AG09309 (cell line): ENCODE data around the gene MGAT5B.
"Not testable (repeated sequence)": the region's sequence is repeated elsewhere in the genome, so short reads cannot be mapped to it uniquely, and the experiment has no call there.

Experiments
- DNase-seq: peaks from one replicate; pipeline ENCODE4 v3.0.0-alpha.2; 2010; ENCODE audit warnings: low read depth
- H3K4me3 ChIP-seq: 2 replicates; pipeline ENCODE4 v1.5.1; 2011; ENCODE audit warnings: mild to moderate bottlenecking, low read depth, low read length, moderate library complexity; ENCODE audit not compliant: control insufficient read depth
- CTCF ChIP-seq: IDR thresholded peaks from 2 replicates; pipeline ENCODE4 v1.5.1; 2011; ENCODE audit warnings: mild to moderate bottlenecking, low read depth, low read length, inconsistent platforms; ENCODE audit not compliant: insufficient read depth, control insufficient read depth; ENCODE audit errors: missing control alignments

MGAT5B gene

GRCh38 chr17:76840884-76841775, 27.1 kb upstream of the MGAT5B start:
- no peak for TF ChIP-seq CTCF
- no peak for DNase-seq
- H3K4me3 ChIP-seq, result no peak overlapping the region

- DNase-seq, result no peak
- TF ChIP-seq CTCF, result no peak
- H3K4me3 ChIP-seq, result no peak overlapping the region
Measured at GRCh38 chr17:76841776-76842405, 26.3 kb upstream of the MGAT5B start.

- H3K4me3 ChIP-seq, DNase-seq: not testable (repeated sequence)
Measured at GRCh38 chr17:76843068-76843467, 25.1 kb upstream of the MGAT5B start.

GRCh38 chr17:76843703-76844484, 24.3 kb upstream of the MGAT5B start:
- no peak overlapping the region for H3K4me3 ChIP-seq
- no peak for TF ChIP-seq CTCF
- DNase-seq, result no peak

- no peak for DNase-seq
- TF ChIP-seq CTCF, result no peak
- H3K4me3 ChIP-seq, result no peak overlapping the region
Measured at GRCh38 chr17:76844485-76844829, 23.7 kb upstream of the MGAT5B start.

- no peak overlapping the region for H3K4me3 ChIP-seq
- DNase-seq, result no peak
- TF ChIP-seq CTCF, result no peak
Measured at GRCh38 chr17:76844846-76845245, 23.4 kb upstream of the MGAT5B start.

- no peak for TF ChIP-seq CTCF
- DNase-seq, result no peak
- no peak overlapping the region for H3K4me3 ChIP-seq
Measured at GRCh38 chr17:76845541-76846017, 22.6 kb upstream of the MGAT5B start.
